Esophagus squamous epithelium (tissue), 4 donors: Measurements from ENCODE around the gene SLC9C2.

Experiments used
- CTCF ChIP-seq, 6 experiments: fragments of 450-650 bp in 4 of 6; fragments of 200-600 bp in 2 of 6; sonication (generic) in 2 of 6; IDR thresholded peaks; one replicate each; pipeline ENCODE4 v1.5.1; 2016 to 2019; ENCODE audit warnings: antibody characterized with exemption in 6 of 6, mild to moderate bottlenecking in 4 of 6, moderate library complexity in 4 of 6
- POLR2A ChIP-seq, 4 donors: fragments of 450-650 bp; IDR thresholded peaks; one replicate each; pipeline ENCODE4 v1.6.1; 2017; ENCODE audit warnings: antibody characterized with exemption in 4 of 4, mild to moderate bottlenecking in 4 of 4, moderate library complexity in 3 of 4

GRCh38 chr1:173527151-173527826, 75.6 kb downstream of the SLC9C2 start:
- TF ChIP-seq CTCF (IDR thresholded peaks at IDR 0.05), result no peak
- TF ChIP-seq POLR2A (IDR thresholded peaks at IDR 0.05), result no peak
